Stimulated activated naive CD4-positive, alpha-beta T cell (primary cell): ENCODE data around the gene MAMDC4.

Experiments
- DNase-seq, 6 experiments: peaks; one replicate each; lab custom pipeline; 2025; lab: John Stamatoyannopoulos, UW

Gene MAMDC4

GRCh38 chr9:136890661-136891060 is 38.5 kb downstream of the MAMDC4 start:
- DNase-seq = no peak

GRCh38 chr9:136896027-136896426 is 43.9 kb downstream of the MAMDC4 start:
- DNase-seq = no peak

- DNase-seq = no peak
Observed at GRCh38 chr9:136898483-136899100, 46.4 kb downstream of the MAMDC4 start.

GRCh38 chr9:136899196-136899595 is 47.0 kb downstream of the MAMDC4 start:
- no peak for DNase-seq

- no peak for DNase-seq
Observed at GRCh38 chr9:136900556-136900955, 48.4 kb downstream of the MAMDC4 start.

- DNase-seq = no peak
Observed at GRCh38 chr9:136900988-136901515, 48.9 kb downstream of the MAMDC4 start.

GRCh38 chr9:136901516-136902258 is 49.5 kb downstream of the MAMDC4 start:
- DNase-seq = peak; percentile 10 to 58 (median 44)

GRCh38 chr9:136902259-136902821 is 50.2 kb downstream of the MAMDC4 start:
- DNase-seq = peak; percentile 28 to 79 (median 57)

GRCh38 chr9:136903041-136903554 is 51.0 kb downstream of the MAMDC4 start:
- no peak for DNase-seq

GRCh38 chr9:136906266-136906665 is 54.1 kb downstream of the MAMDC4 start:
- DNase-seq = no peak

GRCh38 chr9:136907011-136907914 is 55.1 kb downstream of the MAMDC4 start:
- no peak for DNase-seq
